Thymus (tissue), 11 donors: ENCODE data around the gene IDH2. TPM values are rescaled to one million over a fixed set of nuclear protein-coding genes. Genes with fewer than 3 reads are reported as not detected.

Experiments
- DNase-seq, 9 donors: peaks; one replicate each; pipeline ENCODE4 v3.0.0-alpha.2; 2013; ENCODE audit warnings: low spot score in 9 of 9, low read depth in 6 of 9, missing footprints in 1 of 9
- H3K27ac ChIP-seq, 2 donors: one replicate each; pipeline ENCODE4 v1.5.1; 2013; ENCODE audit warnings: control low read depth in 1 of 2, low read depth in 1 of 2, low read length in 1 of 2, mild to moderate bottlenecking in 1 of 2, moderate library complexity in 1 of 2
- H3K27me3 ChIP-seq, 2 donors: one replicate each; pipeline ENCODE4 v1.5.1; 2013; ENCODE audit warnings: low read length in 1 of 2; ENCODE audit not compliant: control insufficient read depth in 2 of 2, insufficient read depth in 1 of 2
- H3K36me3 ChIP-seq, 2 donors: one replicate each; pipeline ENCODE4 v1.5.1; 2013; ENCODE audit warnings: low read length in 1 of 2, mild to moderate bottlenecking in 1 of 2, moderate library complexity in 1 of 2; ENCODE audit not compliant: control insufficient read depth in 2 of 2, insufficient read depth in 2 of 2
- H3K4me1 ChIP-seq, 2 donors: one replicate each; pipeline ENCODE4 v1.5.1; 2013; ENCODE audit warnings: low read length in 2 of 2; ENCODE audit not compliant: control insufficient read depth in 2 of 2, insufficient read depth in 2 of 2
- H3K4me3 ChIP-seq, 2 donors: one replicate each; pipeline ENCODE4 v1.5.1; 2013; ENCODE audit warnings: low read length in 2 of 2, control low read depth in 1 of 2, mild to moderate bottlenecking in 1 of 2
- H3K9me3 ChIP-seq, 2 donors: one replicate each; pipeline ENCODE4 v1.5.1; 2013; ENCODE audit warnings: low read length in 1 of 2, mild to moderate bottlenecking in 1 of 2; ENCODE audit not compliant: control insufficient read depth in 2 of 2, insufficient read depth in 1 of 2
- WGBS: extraction: QIAGEN DNeasy Blood & Tissue Kit; methylation state at CpG from one replicate; pipeline ENCODE4 v1.1.7; 2013; 5-methylcytosine and 5-hydroxymethylcytosine counted together
- polyA plus RNA-seq: library from polyadenylated mRNA; stranded (reverse); fragments of 200-250 nt; gene quantifications from one replicate; pipeline ENCODE4 v1.2.3, GENCODE V29; 2013
- total RNA-seq: library from RNA; stranded (reverse); fragments of 120-200 nt; gene quantifications from one replicate; pipeline ENCODE4 v1.2.4, GENCODE V29; 2013
- donor health status: healthy.

IDH2 gene
- total and polyA plus RNA-seq, 2 donors, result 68.7 to 207 TPM

- Histone ChIP-seq H3K4me1 (peaks cover 48 to 66% of the 10 kb centered on the region in 2 donors), H3K27ac (peak overlapping the region; percentile 33 to 61), H3K9me3 (no peaks in the 10 kb centered on the region), H3K36me3 (peaks cover 13 to 39% of the 10 kb centered on the region in 2 donors), H3K27me3 (no peaks in the 10 kb centered on the region), H3K4me3 (no peak overlapping the region)
- DNase-seq, result peak in 1 of 9 donors; percentile 22
- 68% methylated on average over 3 of the region's 3 CpGs for WGBS
Measured at GRCh38 chr15:90095521-90095959, 6.7 kb downstream of the IDH2 start.

DNA sequence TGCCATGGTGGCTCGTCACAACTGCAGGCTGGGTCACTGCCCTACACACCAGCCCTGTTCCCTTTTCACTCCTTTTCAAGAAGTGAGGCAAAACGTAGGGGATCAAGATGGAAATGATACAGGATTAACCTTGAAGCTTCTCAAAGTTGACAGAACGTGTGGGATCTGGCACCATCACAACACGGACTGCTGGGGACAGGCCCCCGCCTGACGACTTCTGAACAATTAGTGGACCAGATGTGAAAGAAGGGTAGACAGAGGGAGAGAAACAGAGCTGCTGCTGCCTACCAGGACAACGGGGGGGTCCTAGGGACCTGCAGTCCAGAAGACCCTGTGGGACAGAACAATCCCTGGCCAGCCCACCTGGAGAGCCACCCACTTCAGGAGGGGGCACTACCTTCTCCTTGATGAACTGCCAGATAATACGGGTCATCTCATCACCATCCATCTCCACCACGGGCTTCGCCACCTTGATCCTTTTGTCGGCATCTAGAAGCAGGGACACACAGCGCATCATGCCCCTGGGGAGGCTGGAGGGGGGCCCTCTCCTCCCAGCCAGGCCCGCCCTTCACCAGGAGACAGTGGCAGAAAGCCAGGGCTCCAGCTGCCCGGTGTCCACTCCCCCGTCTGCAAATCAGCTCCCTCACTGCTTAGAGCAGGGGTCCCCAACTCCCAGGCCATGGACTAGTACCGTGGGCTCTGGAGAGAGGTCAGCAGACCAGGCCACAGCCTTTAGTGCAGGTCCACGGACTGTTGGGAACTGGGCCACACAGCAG, 10.9 kb downstream of the IDH2 start:
- H3K36me3 ChIP-seq, result peaks cover 52 to 76% of the 10 kb centered on the region in 2 donors
- no peak overlapping the region for H3K4me3 ChIP-seq
- H3K27ac ChIP-seq, result no peak overlapping the region
- peaks cover 17 to 25% of the 10 kb centered on the region in 2 donors for H3K4me1 ChIP-seq
- no peak for DNase-seq
- H3K27me3 ChIP-seq, result no peaks in the 10 kb centered on the region
- peaks cover 0 to 3% of the 10 kb centered on the region in 2 donors for H3K9me3 ChIP-seq
- WGBS, result 96% methylated on average over 17 of the region's 17 CpGs

DNA sequence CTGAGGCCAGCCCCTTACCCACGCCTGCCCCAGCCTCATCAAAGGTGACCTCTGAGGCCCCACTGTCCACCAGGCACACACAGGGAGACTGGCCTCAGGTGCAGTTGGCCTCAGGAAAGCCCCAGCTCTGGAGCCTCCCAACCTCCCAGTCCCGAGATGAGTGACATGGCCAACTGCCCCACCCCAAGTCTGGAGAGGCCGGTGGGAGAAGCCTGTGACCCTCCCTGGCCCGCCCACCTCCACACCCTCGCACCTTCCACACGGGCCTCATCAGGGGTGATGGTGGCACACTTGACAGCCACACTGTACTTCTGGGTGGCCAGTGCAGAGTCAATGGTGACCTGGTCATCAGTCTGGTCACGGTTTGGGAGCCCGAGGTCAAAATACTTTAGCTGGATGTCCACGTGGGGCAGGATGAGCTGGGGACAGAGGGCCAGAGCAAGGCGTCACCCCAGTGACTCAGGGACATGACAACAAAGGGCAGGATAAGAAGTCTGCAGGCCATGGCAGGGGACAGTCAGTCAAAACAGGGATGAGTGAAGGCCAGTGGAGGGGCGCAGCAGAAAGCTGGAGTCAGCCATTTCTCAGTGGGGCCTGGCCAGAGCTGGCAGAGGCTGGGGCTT, 11.9 kb downstream of the IDH2 start:
- no peak for DNase-seq

GRCh38 chr15:90087454-90088154, 14.7 kb downstream of the IDH2 start:
- peaks cover 1 to 3% of the 10 kb centered on the region in 2 donors for H3K9me3 ChIP-seq
- WGBS, result 95% methylated on average over 20 of the region's 20 CpGs
- H3K4me3 ChIP-seq, result no peak overlapping the region
- DNase-seq, result no peak
- H3K36me3 ChIP-seq, result peaks cover 84 to 91% of the 10 kb centered on the region in 2 donors
- H3K4me1 ChIP-seq, result no peaks in the 10 kb centered on the region
- no peaks in the 10 kb centered on the region for H3K27me3 ChIP-seq
- H3K27ac ChIP-seq, result no peak overlapping the region

More for the DNA sequence above, 11.9 kb downstream of the IDH2 start:
- Histone ChIP-seq H3K36me3 (peaks cover 60 to 80% of the 10 kb centered on the region in 2 donors), H3K27ac (no peak overlapping the region), H3K27me3 (no peaks in the 10 kb centered on the region), H3K9me3 (peaks cover 0 to 3% of the 10 kb centered on the region in 2 donors), H3K4me1 (peaks cover 10 to 17% of the 10 kb centered on the region in 2 donors), H3K4me3 (no peak overlapping the region)
- 97% methylated on average over 11 of the region's 11 CpGs for WGBS

DNA sequence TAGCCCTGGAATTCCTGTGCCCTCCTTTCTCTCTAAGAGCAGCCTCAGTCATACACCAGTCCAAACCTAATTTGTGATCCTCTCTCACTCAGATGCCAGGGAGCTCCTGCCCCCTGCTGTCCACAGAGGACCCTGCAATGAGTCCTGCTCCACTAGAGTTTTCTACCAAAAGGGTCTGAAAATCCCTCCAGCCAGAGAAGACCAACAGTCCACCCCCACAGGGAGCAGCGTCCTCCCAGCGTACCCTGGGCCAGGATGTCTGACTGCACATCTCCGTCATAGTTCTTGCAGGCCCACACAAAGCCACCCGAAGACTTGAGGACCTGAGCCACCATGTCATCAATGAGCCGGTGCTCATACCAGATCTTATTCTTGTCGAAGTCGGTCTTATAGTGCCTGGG, 15.4 kb downstream of the IDH2 start:
- H3K36me3 ChIP-seq, result peaks cover 91 to 94% of the 10 kb centered on the region in 2 donors
- peak in 2 of 9 donors; percentile 43 to 65 for DNase-seq
- WGBS, result 98% methylated on average over 7 of the region's 7 CpGs
- H3K4me1 ChIP-seq, result no peaks in the 10 kb centered on the region
- H3K27ac ChIP-seq, result no peak overlapping the region
- H3K27me3 ChIP-seq, result no peaks in the 10 kb centered on the region
- no peak overlapping the region for H3K4me3 ChIP-seq
- peaks cover 1 to 3% of the 10 kb centered on the region in 2 donors for H3K9me3 ChIP-seq

DNA sequence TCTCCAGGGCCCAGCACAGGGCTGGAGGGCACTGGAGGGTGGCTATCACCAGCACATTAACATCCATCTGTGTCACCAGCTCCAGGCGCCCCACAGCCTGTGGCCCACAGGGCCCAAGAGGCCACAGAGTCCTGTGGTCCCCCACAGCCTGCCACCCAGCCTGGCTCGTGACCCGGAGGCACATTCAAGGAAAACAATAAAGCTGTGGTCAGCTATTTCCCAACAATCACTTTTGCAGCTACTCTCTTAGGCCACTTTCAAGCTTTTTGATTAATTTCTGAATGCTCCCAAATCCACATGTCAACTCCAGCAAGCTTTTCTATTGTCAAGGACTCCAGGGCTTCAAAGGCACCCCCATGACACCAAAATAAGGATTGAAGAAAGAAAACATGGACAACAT, 16.7 kb downstream of the IDH2 start:
- no peak overlapping the region for H3K27ac ChIP-seq
- over 99% methylated on average over 3 of the region's 3 CpGs for WGBS
- no peak for DNase-seq

GRCh38 chr15:90084876-90085423, 17.3 kb downstream of the IDH2 start:
- Histone ChIP-seq H3K9me3 (peaks cover under 1 to 1% of the 10 kb centered on the region in 2 donors), H3K4me1 (no peaks in the 10 kb centered on the region), H3K36me3 (peaks cover 91 to 94% of the 10 kb centered on the region in 2 donors), H3K27me3 (no peaks in the 10 kb centered on the region), H3K4me3 (no peak overlapping the region), H3K27ac (no peak overlapping the region)
- WGBS, result 95% methylated on average over 18 of the region's 18 CpGs
- DNase-seq, result no peak

More for the DNA sequence above, 16.7 kb downstream of the IDH2 start:
- peaks cover 91 to 94% of the 10 kb centered on the region in 2 donors for H3K36me3 ChIP-seq
- no peak overlapping the region for H3K4me3 ChIP-seq
- H3K9me3 ChIP-seq, result peaks cover 1 to 3% of the 10 kb centered on the region in 2 donors
- H3K27me3 ChIP-seq, result no peaks in the 10 kb centered on the region
- H3K4me1 ChIP-seq, result no peaks in the 10 kb centered on the region

- H3K27me3 ChIP-seq, result no peaks in the 10 kb centered on the region
- 97% methylated on average over 14 of the region's 14 CpGs for WGBS
- H3K4me3 ChIP-seq, result no peak overlapping the region
- peaks cover 91 to 94% of the 10 kb centered on the region in 2 donors for H3K36me3 ChIP-seq
- H3K9me3 ChIP-seq, result peaks cover 0 to 1% of the 10 kb centered on the region in 2 donors
- H3K27ac ChIP-seq, result no peak overlapping the region
- no peak for DNase-seq
- no peaks in the 10 kb centered on the region for H3K4me1 ChIP-seq
Measured at GRCh38 chr15:90083954-90084607, 18.2 kb downstream of the IDH2 start.
